Sigmoid colon (tissue), 7 donors: ENCODE data around the gene ACBD6. TPM values are rescaled to one million over a fixed set of nuclear protein-coding genes. Genes with fewer than 3 reads are reported as not detected.

Experiments
- DNase-seq: peaks from one replicate; pipeline ENCODE4 v3.0.0-alpha.2; 2019
- H3K27ac ChIP-seq, 4 donors: fragments of 200-600 bp; sonication (generic); one replicate each; pipeline ENCODE4 v1.5.1; 2016 to 2019; ENCODE audit warnings: mild to moderate bottlenecking in 1 of 4
- H3K27me3 ChIP-seq, 3 donors: fragments of 200-600 bp; sonication (generic); one replicate each; pipeline ENCODE4 v1.5.1; 2019; ENCODE audit warnings: mild to moderate bottlenecking in 1 of 3
- H3K36me3 ChIP-seq, 4 donors: fragments of 200-600 bp; sonication (generic); one replicate each; pipeline ENCODE4 v1.5.1; 2016 to 2019
- H3K4me1 ChIP-seq, 4 donors: fragments of 200-600 bp; sonication (generic); one replicate each; pipeline ENCODE4 v1.5.1; 2017 to 2019
- H3K4me3 ChIP-seq, 4 donors: fragments of 200-600 bp; sonication (generic); one replicate each; pipeline ENCODE4 v1.5.1; 2017 to 2019; ENCODE audit warnings: mild to moderate bottlenecking in 2 of 4, moderate library complexity in 1 of 4
- H3K9me3 ChIP-seq, 4 donors: fragments of 200-600 bp in 3 of 4; sonication (generic) in 3 of 4; one replicate each; pipeline versions ENCODE4 v1.5.1 to v1.6.1; 2013 to 2019
- EP300 ChIP-seq, 4 donors: sonication (generic); formaldehyde crosslinking; IDR thresholded peaks; one replicate each; pipeline ENCODE4 v1.6.1; 2017; ENCODE audit warnings: antibody characterized with exemption in 4 of 4
- POLR2A ChIP-seq, 2 donors: fragments of 450-650 bp; IDR thresholded peaks; one replicate each; pipeline ENCODE4 v1.6.1; 2016; ENCODE audit warnings: antibody characterized with exemption in 2 of 2, mild to moderate bottlenecking in 2 of 2, moderate library complexity in 2 of 2
- POLR2AphosphoS5 ChIP-seq, 4 donors: sonication (generic); formaldehyde crosslinking; IDR thresholded peaks; one replicate each; pipeline ENCODE4 v1.6.1; 2017; ENCODE audit warnings: antibody characterized with exemption in 4 of 4
- WGBS, 2 donors: extraction: QIAGEN DNeasy Blood & Tissue Kit; methylation state at CpG; one replicate each; pipeline ENCODE4 v1.1.7; 2013; 5-methylcytosine and 5-hydroxymethylcytosine counted together
- intact Hi-C: fragments of 100-400 bp; cut with DNase I; formaldehyde crosslinking; loops from one replicate; pipeline ENCODE4 v1.15.1; 2023
- polyA plus RNA-seq, 3 donors: library from polyadenylated mRNA; stranded (reverse); fragments of 200-250 nt; gene quantifications; one replicate each; pipeline ENCODE4 v1.2.3, GENCODE V29; 2013
- total RNA-seq, 4 donors: library from RNA; depleted of rRNA; stranded (reverse); fragments of >200 nt; gene quantifications; one replicate each; pipeline ENCODE4 v1.1.0, GENCODE V29; 2016
- TF ChIP-seq, protein P1 (sequence below), 4 experiments: fragments of 450-650 bp in 3 of 4; fragments of 200-600 bp in 1 of 4; IDR thresholded peaks; one replicate each; pipeline ENCODE4 v1.5.1; 2016 to 2019; ENCODE audit warnings: antibody characterized with exemption in 4 of 4, mild to moderate bottlenecking in 3 of 4, moderate library complexity in 2 of 4
- donor health status: healthy with polysubstance abuse.
- donor health status: Bipolar disorder and iron deficiency.
- donor health status: healthy.

ACBD6 gene
- total and polyA plus RNA-seq, 7 donors, result 11.4 to 40.8 (median 35.5) TPM

DNA sequence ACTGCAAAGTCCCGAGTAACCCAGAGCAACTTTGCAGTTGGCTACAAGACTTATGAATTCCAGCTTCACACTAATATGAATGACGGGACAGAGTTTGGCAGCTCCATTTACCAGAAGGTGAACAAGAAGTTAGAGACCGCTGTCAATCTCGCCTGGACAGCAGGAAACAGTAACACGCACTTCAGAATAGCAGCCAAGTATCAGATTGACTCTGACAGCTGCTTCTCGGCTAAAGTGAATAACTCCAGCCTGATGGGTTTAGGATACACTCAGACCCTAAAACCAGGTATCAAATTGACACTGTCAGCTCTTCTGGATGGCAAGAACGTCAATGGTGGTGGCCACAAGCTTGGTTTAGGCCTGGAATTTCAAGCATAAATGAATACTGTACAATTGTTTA lies 66.8 kb downstream of the ACBD6 start:
- Histone ChIP-seq H3K27me3 (no peaks in the 10 kb centered on the region), H3K4me3 (no peak overlapping the region), H3K9me3 (no peaks in the 10 kb centered on the region), H3K27ac (no peak overlapping the region), H3K4me1 (peaks cover 0 to 8% (median 7%) of the 10 kb centered on the region in 4 donors), H3K36me3 (no peaks in the 10 kb centered on the region)
- WGBS, 2 donors, result 97% methylated on average over 7 of the region's 7 CpGs
- no peak for TF ChIP-seq POLR2AphosphoS5 (IDR thresholded peaks at IDR 0.05)
- TF ChIP-seq POLR2A (IDR thresholded peaks at IDR 0.05), result no peak
- no peak for TF ChIP-seq EP300 (IDR thresholded peaks at IDR 0.05)
- TF ChIP-seq, protein P1, sequence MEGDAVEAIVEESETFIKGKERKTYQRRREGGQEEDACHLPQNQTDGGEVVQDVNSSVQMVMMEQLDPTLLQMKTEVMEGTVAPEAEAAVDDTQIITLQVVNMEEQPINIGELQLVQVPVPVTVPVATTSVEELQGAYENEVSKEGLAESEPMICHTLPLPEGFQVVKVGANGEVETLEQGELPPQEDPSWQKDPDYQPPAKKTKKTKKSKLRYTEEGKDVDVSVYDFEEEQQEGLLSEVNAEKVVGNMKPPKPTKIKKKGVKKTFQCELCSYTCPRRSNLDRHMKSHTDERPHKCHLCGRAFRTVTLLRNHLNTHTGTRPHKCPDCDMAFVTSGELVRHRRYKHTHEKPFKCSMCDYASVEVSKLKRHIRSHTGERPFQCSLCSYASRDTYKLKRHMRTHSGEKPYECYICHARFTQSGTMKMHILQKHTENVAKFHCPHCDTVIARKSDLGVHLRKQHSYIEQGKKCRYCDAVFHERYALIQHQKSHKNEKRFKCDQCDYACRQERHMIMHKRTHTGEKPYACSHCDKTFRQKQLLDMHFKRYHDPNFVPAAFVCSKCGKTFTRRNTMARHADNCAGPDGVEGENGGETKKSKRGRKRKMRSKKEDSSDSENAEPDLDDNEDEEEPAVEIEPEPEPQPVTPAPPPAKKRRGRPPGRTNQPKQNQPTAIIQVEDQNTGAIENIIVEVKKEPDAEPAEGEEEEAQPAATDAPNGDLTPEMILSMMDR (IDR thresholded peaks at IDR 0.05), result no peak
- intact Hi-C loops, result no loop called here
- no peak for DNase-seq

DNA sequence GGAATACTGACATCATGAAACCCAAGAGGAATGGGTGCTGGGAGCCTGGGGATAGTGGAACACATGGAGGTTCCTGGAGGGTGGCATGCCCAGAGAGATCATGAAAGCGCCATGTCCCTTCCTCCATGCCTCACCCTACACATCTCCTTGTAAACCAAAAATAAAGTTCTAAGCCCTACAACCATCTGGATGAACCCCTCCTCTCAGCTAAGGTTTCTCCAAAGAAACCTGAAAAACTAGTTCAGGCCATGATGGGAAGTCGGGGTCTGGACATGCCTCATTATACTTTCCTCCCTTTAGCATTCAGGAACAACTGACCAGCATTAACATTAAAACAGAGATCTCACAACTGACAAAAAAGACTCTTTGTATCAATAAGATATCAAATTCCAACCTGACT lies 68.5 kb downstream of the ACBD6 start:
- Histone ChIP-seq H3K4me1 (peaks cover 0 to 8% (median 7%) of the 10 kb centered on the region in 4 donors), H3K27me3 (no peaks in the 10 kb centered on the region), H3K4me3 (no peak overlapping the region), H3K9me3 (no peaks in the 10 kb centered on the region), H3K27ac (no peak overlapping the region), H3K36me3 (no peaks in the 10 kb centered on the region)
- TF ChIP-seq, protein P1 (IDR thresholded peaks at IDR 0.05), result no peak
- TF ChIP-seq EP300 (IDR thresholded peaks at IDR 0.05) (no peak), POLR2A (IDR thresholded peaks at IDR 0.05) (no peak), POLR2AphosphoS5 (IDR thresholded peaks at IDR 0.05) (no peak)
- 85 to 90% methylated on average over 2 of the region's 2 CpGs for WGBS, 2 donors
- no peak for DNase-seq
- intact Hi-C loops, result no loop called here

DNA sequence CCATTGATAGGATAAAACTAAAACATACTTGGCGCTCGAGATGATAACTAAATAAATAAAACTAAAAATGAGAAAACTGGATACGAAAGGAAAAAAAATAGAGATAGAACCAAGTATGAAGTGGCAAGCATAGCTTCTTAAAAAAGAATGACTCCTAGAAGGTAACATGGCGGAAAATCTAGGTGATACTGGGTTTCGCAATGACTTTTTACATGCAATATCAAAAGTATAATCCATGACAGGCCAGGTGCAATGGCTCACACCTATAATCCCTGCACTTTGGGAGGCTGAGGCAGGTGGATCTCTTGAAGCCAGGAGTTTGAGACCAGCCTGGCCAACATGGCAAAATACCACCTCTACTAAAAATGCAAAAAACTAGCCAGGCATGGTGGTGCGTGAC lies 70.7 kb downstream of the ACBD6 start:
- no peak overlapping the region for H3K4me3 ChIP-seq
- TF ChIP-seq, protein P1 (IDR thresholded peaks at IDR 0.05), result no peak
- no peak for DNase-seq
- no peaks in the 10 kb centered on the region for H3K36me3 ChIP-seq
- H3K27ac ChIP-seq, result no peak overlapping the region
- H3K9me3 ChIP-seq, result no peaks in the 10 kb centered on the region
- intact Hi-C loops, result no loop called here
- WGBS, 2 donors, result 98% methylated on average over 6 of the region's 6 CpGs
- no peaks in the 10 kb centered on the region for H3K27me3 ChIP-seq
- peaks cover 0 to 8% (median 7%) of the 10 kb centered on the region in 4 donors for H3K4me1 ChIP-seq

DNA sequence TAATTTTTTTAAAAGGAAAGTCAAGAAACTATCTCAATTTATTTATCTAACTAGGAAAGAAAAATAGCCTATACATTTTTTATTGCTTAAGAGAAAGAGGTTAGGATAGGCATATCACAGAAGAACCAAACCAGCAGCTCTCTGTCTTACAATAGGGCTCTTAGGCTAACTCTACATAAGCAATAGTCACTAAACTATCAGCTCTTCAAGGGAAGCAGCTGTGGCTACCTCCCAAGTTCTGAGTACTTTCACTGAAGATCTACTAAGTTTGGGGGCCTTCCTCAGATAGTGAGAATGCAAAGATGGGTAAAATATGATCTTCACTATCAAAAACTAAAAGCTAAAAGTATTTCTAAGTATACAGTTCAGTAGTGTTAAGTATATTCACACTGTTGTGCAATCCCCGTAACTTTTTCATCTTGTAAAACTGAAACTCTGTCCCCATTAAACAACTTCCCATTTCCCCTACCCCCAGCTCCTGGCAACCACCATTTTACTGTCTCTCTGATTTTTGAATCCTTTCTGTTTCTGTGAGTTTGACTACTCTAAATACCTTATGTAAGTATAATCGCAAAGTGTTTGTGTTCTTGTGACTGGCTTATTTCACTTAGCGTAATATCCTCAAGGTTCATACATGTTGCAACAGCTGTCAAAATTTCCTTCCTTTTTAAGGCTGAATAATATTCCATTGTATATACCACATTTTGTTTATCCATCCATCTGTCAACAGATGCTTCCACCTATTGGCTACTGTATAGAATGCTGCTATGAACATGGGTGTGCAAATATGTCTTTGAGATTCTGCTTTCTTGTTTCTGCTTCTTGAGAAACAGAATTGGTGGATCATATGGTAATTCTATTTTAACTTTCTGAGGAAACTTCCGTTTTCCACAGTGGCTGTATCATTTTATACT lies 73.3 kb downstream of the ACBD6 start:
- H3K27me3 ChIP-seq, result no peaks in the 10 kb centered on the region
- intact Hi-C loops, result no loop called here
- 92 to 93% methylated on average over 4 of the region's 4 CpGs for WGBS, 2 donors
- peaks cover 0 to 8% (median 7%) of the 10 kb centered on the region in 4 donors for H3K4me1 ChIP-seq
- H3K9me3 ChIP-seq, result no peaks in the 10 kb centered on the region
- H3K4me3 ChIP-seq, result no peak overlapping the region
- TF ChIP-seq POLR2A (IDR thresholded peaks at IDR 0.05), result no peak
- TF ChIP-seq EP300 (IDR thresholded peaks at IDR 0.05), result no peak
- TF ChIP-seq POLR2AphosphoS5 (IDR thresholded peaks at IDR 0.05), result no peak
- TF ChIP-seq, protein P1 (IDR thresholded peaks at IDR 0.05), result no peak
- no peaks in the 10 kb centered on the region for H3K36me3 ChIP-seq
- DNase-seq, result no peak
- H3K27ac ChIP-seq, result no peak overlapping the region
